ENCODE measurements around the gene PTGER3. TPM values are rescaled to one million over a fixed set of nuclear protein-coding genes. Genes with fewer than 3 reads are reported as not detected.

The PTGER3 gene
- total and polyA plus RNA-seq, 2 of the 4 experiments (the other 2 are of a cell fraction), result not detected

GRCh38 chr1:71053758-71054157 lies 6.1 kb upstream of the PTGER3 start:
- no peaks in the 10 kb centered on the region for H3K36me3 ChIP-seq (ENCODE audit: control insufficient read depth, insufficient read depth, low read length)
- H3K23ac ChIP-seq (ENCODE audit: low read depth, low read length), result no peak overlapping the region
- no peak overlapping the region for H2BK5ac ChIP-seq (ENCODE audit: low read depth, low read length, poor library complexity, severe bottlenecking)
- H2AK5ac ChIP-seq (ENCODE audit: low read depth, low read length), result no peak overlapping the region
- H2BK120ac ChIP-seq (ENCODE audit: low read depth, low read length), result no peak overlapping the region
- DNase-seq (no peak), ATAC-seq (ENCODE audit: low read depth) (no peak)
- no peaks in the 10 kb centered on the region for H3K79me1 ChIP-seq (ENCODE audit: low read depth in 1 of 2, low read length in 2 of 2)
- in situ Hi-C loops (cut with MboI; ENCODE audit: low sequenced_read_pairs), result loop anchor here (10.0 kb wide), 1 partner anchor 809 kb away; no protein-coding TSS in a partner anchor
- no peaks in the 10 kb centered on the region for H3K9me3 ChIP-seq (ENCODE audit: control insufficient read depth, insufficient read depth, low read length)
- no peak overlapping the region for H3K14ac ChIP-seq (replicated peaks; ENCODE audit: low read depth, low read length)
- no peak overlapping the region for H3K9ac ChIP-seq (ENCODE audit: low read depth, low read length)
- no peak overlapping the region for H2BK15ac ChIP-seq (ENCODE audit: low read depth, low read length)
- H2AK9ac ChIP-seq (replicated peaks; ENCODE audit: low read depth, low read length, poor library complexity), result no peak overlapping the region
- intact Hi-C loops (cut with micrococcal nuclease), result no loop called here
- peaks cover 3% of the 10 kb centered on the region; the same call in 1 of the 2 replicates for H3K9me1 ChIP-seq (ENCODE audit: insufficient read depth, low read length)
- no peaks in the 10 kb centered on the region for H3K4me1 ChIP-seq (ENCODE audit: control insufficient read depth, insufficient read depth, low read length)
- H4K20me1 ChIP-seq (ENCODE audit: insufficient read depth, low read length), result no peaks in the 10 kb centered on the region; the same call in 1 of the 2 replicates
- POLR2A ChIA-PET (ENCODE audit: unreplicated experiment), result no interaction called here
- H2BK20ac ChIP-seq (ENCODE audit: low read depth, low read length), result no peak overlapping the region
- no peak overlapping the region for H3K56ac ChIP-seq (ENCODE audit: extremely low read depth, insufficient read depth, low read length)
- no peak overlapping the region for H3K18ac ChIP-seq (ENCODE audit: low read depth, low read length)
- TF ChIP-seq BHLHE40 (IDR thresholded peaks at IDR 0.05; ENCODE audit: low read depth, low read length), result no peak
- CTCF ChIA-PET, result no interaction called here
- no peak overlapping the region for H4K91ac ChIP-seq (ENCODE audit: insufficient read depth, low read depth, low read length)
- H2AFZ ChIP-seq (replicated peaks; ENCODE audit: low read length, poor library complexity), result no peak overlapping the region
- no peak overlapping the region for H3K27ac ChIP-seq (ENCODE audit: insufficient read depth, low read length)
- no peak overlapping the region for H4K8ac ChIP-seq (ENCODE audit: low read depth in 2 of 2, low read length in 2 of 2)
- 81% methylated on average over 3 of the region's 7 CpGs; no CpG with 5 or more reads in 1 of the 2 experiments for WGBS, 2 experiments (ENCODE audit: extremely low coverage in 2 of 2, insufficient read length in 1 of 2)
- no peak overlapping the region for H3K4me2 ChIP-seq (ENCODE audit: low read depth, low read length)
- H3K27me3 ChIP-seq (ENCODE audit: control insufficient read depth, insufficient read depth, low read length), result peaks cover 4% of the 10 kb centered on the region; the same call in 1 of the 2 replicates
- no peak overlapping the region for H3K4me3 ChIP-seq (ENCODE audit: insufficient read depth, low read depth, low read length)
- BruUV-seq (replicated peaks), result no TSS peak
- dilution Hi-C loops (cut with HindIII; ENCODE audit: low sequenced_read_pairs, unreplicated experiment), result no loop called here
- H4K5ac ChIP-seq (ENCODE audit: low read depth, low read length), result no peak overlapping the region
- H3K4ac ChIP-seq (ENCODE audit: low read depth, low read length), result no peak overlapping the region
